HEK293 (cell line): ENCODE results near the gene CD47.

ENCODE experiments used
- ZBTB10 ChIP-seq: fragments of 450-650 bp; formaldehyde crosslinking; IDR thresholded peaks from 2 replicates; pipeline ENCODE4 v1.5.1; 2016; ENCODE audit warnings: missing biosample characterization, missing genetic modification characterization
- ZNF138 ChIP-seq: fragments of 450-650 bp; formaldehyde crosslinking; IDR thresholded peaks from 2 replicates; pipeline ENCODE4 v1.5.1; 2016; ENCODE audit warnings: missing biosample characterization, missing genetic modification characterization, borderline replicate concordance
- ZNF518A ChIP-seq: fragments of 450-650 bp; formaldehyde crosslinking; conservative IDR thresholded peaks from 2 replicates; pipeline ENCODE4 v1.5.1; 2016; ENCODE audit warnings: low read depth, missing biosample characterization, missing genetic modification characterization

The CD47 gene

GRCh38 chr3:107993771-107994170, 97.1 kb downstream of the CD47 start (continued):
- TF ChIP-seq ZBTB10 (tag by site-specific recombination) (no peak), ZNF138 (tag by site-specific recombination) (no peak), ZNF518A (no peak)
